Suprapubic skin (tissue), 4 donors: ENCODE data around the gene SMARCA2.

ENCODE experiments used
- CTCF ChIP-seq, 2 donors: fragments of 200-600 bp in 1 of 2; fragments of 450-650 bp in 1 of 2; sonication (generic) in 1 of 2; IDR thresholded peaks; one replicate each; pipeline ENCODE4 v1.5.1; 2016 to 2019; ENCODE audit warnings: antibody characterized with exemption in 2 of 2, mild to moderate bottlenecking in 1 of 2, moderate library complexity in 1 of 2
- POLR2A ChIP-seq, 2 donors: fragments of 450-650 bp; IDR thresholded peaks; one replicate each; pipeline ENCODE4 v1.6.1; 2017; ENCODE audit warnings: antibody characterized with exemption in 2 of 2, mild to moderate bottlenecking in 2 of 2, moderate library complexity in 2 of 2
- POLR2AphosphoS5 ChIP-seq, 3 donors: sonication (generic); formaldehyde crosslinking; IDR thresholded peaks; one replicate each; pipeline ENCODE4 v1.6.1; 2017; ENCODE audit warnings: antibody characterized with exemption in 3 of 3

DNA sequence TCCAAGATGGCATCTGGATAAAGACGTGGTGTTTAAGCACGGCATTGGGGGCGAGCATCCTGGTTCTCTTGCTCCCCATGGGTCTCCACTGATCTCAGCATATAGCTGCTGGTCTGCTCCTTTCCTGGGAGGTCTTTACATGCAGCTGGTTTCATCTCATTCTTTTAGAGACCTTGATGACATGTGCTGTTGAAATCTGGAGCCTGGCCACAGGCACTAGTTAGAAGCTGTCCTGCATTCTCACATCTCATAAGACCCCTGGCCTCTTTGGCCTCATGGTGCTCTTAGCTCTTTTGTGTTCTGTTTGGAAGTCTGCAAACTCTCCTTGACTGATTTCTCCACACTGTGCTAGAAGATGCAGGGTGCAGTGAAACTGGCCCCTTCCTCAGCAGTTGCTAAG, 113.0 kb downstream of the SMARCA2 start:
- TF ChIP-seq POLR2AphosphoS5 (IDR thresholded peaks at IDR 0.05) (no peak), CTCF (IDR thresholded peaks at IDR 0.05) (no peak), POLR2A (IDR thresholded peaks at IDR 0.05) (no peak)
